ENCODE data around the gene USF2. TPM values are rescaled to one million over a fixed set of nuclear protein-coding genes. Genes with fewer than 3 reads are reported as not detected.

Gene USF2
- total RNA-seq, 1 donor from 2014 or later, result 133 TPM

GRCh38 chr19:35328851-35329285 lies 60.1 kb downstream of the USF2 start, which contains the start of gene CD22:
Gene CD22, plus strand, starts transcription at chr19:35329187. Its CDS starts 2,854 bp downstream, at chr19:35332041.
- no peak for DNase-seq (ENCODE audit: extremely low spot score, unreplicated experiment)
- Mint-ChIP-seq H3K27ac (no peak within 1 kb of the TSS), H3K36me3 (no peaks in the 10 kb centered on the region), H3K4me3 (no peak within 1 kb of the TSS), H3K9me3 (no peaks in the 10 kb centered on the region), H3K27me3 (no peaks in the 10 kb centered on the region), H3K4me1 (ENCODE audit: unreplicated experiment) (peaks cover 3% of the 10 kb centered on the region)
- TF ChIP-seq CTCF (conservative IDR thresholded peaks at IDR 0.05), result no peak

- Mint-ChIP-seq H3K4me3 (no peak overlapping the region), H3K9me3 (no peaks in the 10 kb centered on the region), H3K27me3 (no peaks in the 10 kb centered on the region), H3K27ac (no peak overlapping the region), H3K36me3 (no peaks in the 10 kb centered on the region), H3K4me1 (ENCODE audit: unreplicated experiment) (peaks cover 7% of the 10 kb centered on the region)
- DNase-seq (ENCODE audit: extremely low spot score, unreplicated experiment), result no peak
- TF ChIP-seq CTCF (conservative IDR thresholded peaks at IDR 0.05), result no peak
Observed at GRCh38 chr19:35329323-35329722, 60.6 kb downstream of the USF2 start.

Other genes with a start within 250 kb of the USF2 start
- gene SCN1B, start 238.5 kb upstream of the USF2 start, total RNA-seq (ENCODE audit: low replicate concordance), result 0.88 and 1.1 TPM in 2 replicates
- gene HPN, start 227.2 kb upstream of the USF2 start, total RNA-seq (ENCODE audit: low replicate concordance), result 15.1 and 17.1 TPM in 2 replicates
- 77.5 and 157 TPM in 2 replicates for gene FXYD3, start 153.1 kb upstream of the USF2 start, total RNA-seq (ENCODE audit: low replicate concordance)
- gene LGI4, start 133.9 kb upstream of the USF2 start, total RNA-seq (ENCODE audit: low replicate concordance), result 0.21 and 2.2 TPM in 2 replicates
- 2.0 and 5.3 TPM in 2 replicates for gene FXYD1, start 130.1 kb upstream of the USF2 start, total RNA-seq (ENCODE audit: low replicate concordance)
- gene FXYD7, start 125.7 kb upstream of the USF2 start, total RNA-seq (ENCODE audit: low replicate concordance), result 1.5 TPM in 1 of 2 replicates, not detected in the other
- gene FXYD5, start 114.2 kb upstream of the USF2 start, total RNA-seq (ENCODE audit: low replicate concordance), result 24.2 and 92.8 TPM in 2 replicates
- gene FAM187B, start 40.2 kb upstream of the USF2 start, total RNA-seq (ENCODE audit: low replicate concordance), result not detected in 2 replicates
- gene LSR, start 20.0 kb upstream of the USF2 start, total RNA-seq (ENCODE audit: low replicate concordance), result 78.5 and 155 TPM in 2 replicates
- gene HAMP, start 13.6 kb downstream of the USF2 start, total RNA-seq (ENCODE audit: low replicate concordance), result 0.59 and 1.2 TPM in 2 replicates
- gene MAG, start 23.2 kb downstream of the USF2 start, total RNA-seq (ENCODE audit: low replicate concordance), result 2.1 TPM in 1 of 2 replicates, not detected in the other
- gene CD22, start 60.2 kb downstream of the USF2 start, total RNA-seq (ENCODE audit: low replicate concordance), result 0.92 and 2.1 TPM in 2 replicates
- 2.1 and 2.7 TPM in 2 replicates for gene FFAR1, start 78.9 kb downstream of the USF2 start, total RNA-seq (ENCODE audit: low replicate concordance)
- gene FFAR3, start 89.5 kb downstream of the USF2 start, total RNA-seq (ENCODE audit: low replicate concordance), result 0.34 and 0.45 TPM in 2 replicates
- not detected in 2 replicates for gene GPR42, start 102.1 kb downstream of the USF2 start, total RNA-seq (ENCODE audit: low replicate concordance)
- 1.1 and 2.2 TPM in 2 replicates for gene FFAR2, start 179.3 kb downstream of the USF2 start, total RNA-seq (ENCODE audit: low replicate concordance)
- gene KRTDAP, start 221.5 kb downstream of the USF2 start, total RNA-seq (ENCODE audit: low replicate concordance), result 0.80 and 2.0 TPM in 2 replicates
- 70.9 and 141 TPM in 2 replicates for gene DMKN, start 244.7 kb downstream of the USF2 start, total RNA-seq (ENCODE audit: low replicate concordance)

Data from type B pancreatic cell (in vitro differentiated cells).